Progenitor cell of endocrine pancreas (in vitro differentiated cells): ENCODE data around the gene LDLRAP1. TPM values are rescaled to one million over a fixed set of nuclear protein-coding genes. Genes with fewer than 3 reads are reported as not detected.

Experiments
- DNase-seq: peaks from one replicate; pipeline ENCODE4 v3.0.0; 2021; ENCODE audit warnings: low spot score; ENCODE audit not compliant: unreplicated experiment
- H3K27ac Mint-ChIP-seq: 2 replicates; pipeline ENCODE4 v1.8.0; 2021; ENCODE audit warnings: mild to moderate bottlenecking, moderate library complexity, mixed read lengths
- H3K27me3 Mint-ChIP-seq: 2 replicates; pipeline ENCODE4 v1.8.0; 2021; ENCODE audit warnings: mixed read lengths
- H3K36me3 Mint-ChIP-seq: 2 replicates; pipeline ENCODE4 v1.8.0; 2022; ENCODE audit warnings: mixed read lengths; ENCODE audit not compliant: insufficient read depth
- H3K4me1 Mint-ChIP-seq: 2 replicates; pipeline ENCODE4 v1.8.0; 2021; ENCODE audit warnings: low read depth, mixed read lengths
- H3K4me3 Mint-ChIP-seq: 2 replicates; pipeline ENCODE4 v1.8.0; 2021; ENCODE audit warnings: low read depth, mild to moderate bottlenecking, moderate library complexity, mixed read lengths
- H3K9me3 Mint-ChIP-seq: 2 replicates; pipeline ENCODE4 v1.8.0; 2021; ENCODE audit warnings: low read depth, mixed read lengths
- total RNA-seq: library from RNA; stranded (reverse); gene quantifications from 2 replicates; pipeline ENCODE4 v1.2.1, GENCODE V29; 2021
- TF ChIP-seq, protein P1 (sequence below): fragments of 200-600 bp; sonication (generic); IDR thresholded peaks from one replicate; pipeline ENCODE4 v1.5.0; 2021; ENCODE audit warnings: antibody characterized with exemption, mild to moderate bottlenecking; ENCODE audit not compliant: unreplicated experiment

The LDLRAP1 gene
- total RNA-seq, 1 donor from 2014 or later = 12.7 TPM

DNA sequence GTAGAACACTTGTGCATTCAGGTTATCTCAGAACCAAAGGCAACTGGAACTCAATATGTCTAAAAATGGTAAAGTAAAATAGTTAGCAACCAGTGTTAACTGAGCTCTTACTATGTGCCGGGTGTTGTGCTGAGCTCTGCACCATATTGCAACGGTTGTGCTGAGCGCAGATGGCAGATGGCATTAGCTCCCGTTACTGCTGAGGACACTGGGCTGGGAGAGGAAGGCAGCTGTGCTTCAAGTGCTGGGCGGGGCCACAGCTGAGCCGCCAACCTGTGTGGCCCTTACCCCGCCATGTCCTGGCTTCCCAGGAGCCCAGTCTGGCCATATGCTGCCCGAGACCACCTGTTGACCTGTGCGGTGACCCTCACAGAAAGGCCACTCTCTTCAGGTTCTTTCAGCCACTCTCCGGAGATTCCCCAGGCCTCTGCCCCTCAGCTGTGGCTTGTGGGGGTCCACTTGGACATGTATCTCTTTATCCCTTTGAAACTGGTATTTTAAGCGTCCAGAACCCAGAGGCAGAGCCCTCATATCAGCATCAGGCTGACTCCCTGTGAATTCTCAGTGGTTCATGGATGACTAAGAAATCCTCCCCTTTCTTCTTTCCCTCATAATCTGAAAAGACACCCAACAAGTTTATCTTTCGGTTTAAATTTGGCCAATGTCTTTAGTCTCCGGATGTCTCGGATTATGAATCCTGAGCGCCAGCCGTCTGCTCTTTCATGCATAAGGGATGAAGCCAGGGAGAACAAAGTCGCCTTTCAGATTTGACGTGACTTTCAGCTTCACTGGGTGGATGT, 26.4 kb downstream of the LDLRAP1 start:
- Mint-ChIP-seq H3K4me3 (no peak overlapping the region), H3K9me3 (no peaks in the 10 kb centered on the region), H3K4me1 (peaks cover 7% of the 10 kb centered on the region), H3K27me3 (peaks cover 16% of the 10 kb centered on the region), H3K27ac (no peak overlapping the region), H3K36me3 (no peaks in the 10 kb centered on the region)
- TF ChIP-seq, protein P1, sequence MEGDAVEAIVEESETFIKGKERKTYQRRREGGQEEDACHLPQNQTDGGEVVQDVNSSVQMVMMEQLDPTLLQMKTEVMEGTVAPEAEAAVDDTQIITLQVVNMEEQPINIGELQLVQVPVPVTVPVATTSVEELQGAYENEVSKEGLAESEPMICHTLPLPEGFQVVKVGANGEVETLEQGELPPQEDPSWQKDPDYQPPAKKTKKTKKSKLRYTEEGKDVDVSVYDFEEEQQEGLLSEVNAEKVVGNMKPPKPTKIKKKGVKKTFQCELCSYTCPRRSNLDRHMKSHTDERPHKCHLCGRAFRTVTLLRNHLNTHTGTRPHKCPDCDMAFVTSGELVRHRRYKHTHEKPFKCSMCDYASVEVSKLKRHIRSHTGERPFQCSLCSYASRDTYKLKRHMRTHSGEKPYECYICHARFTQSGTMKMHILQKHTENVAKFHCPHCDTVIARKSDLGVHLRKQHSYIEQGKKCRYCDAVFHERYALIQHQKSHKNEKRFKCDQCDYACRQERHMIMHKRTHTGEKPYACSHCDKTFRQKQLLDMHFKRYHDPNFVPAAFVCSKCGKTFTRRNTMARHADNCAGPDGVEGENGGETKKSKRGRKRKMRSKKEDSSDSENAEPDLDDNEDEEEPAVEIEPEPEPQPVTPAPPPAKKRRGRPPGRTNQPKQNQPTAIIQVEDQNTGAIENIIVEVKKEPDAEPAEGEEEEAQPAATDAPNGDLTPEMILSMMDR = no peak
- DNase-seq = no peak

GRCh38 chr1:25570798-25571521, 27.6 kb downstream of the LDLRAP1 start:
- no peaks in the 10 kb centered on the region for H3K9me3 Mint-ChIP-seq
- H3K36me3 Mint-ChIP-seq = no peaks in the 10 kb centered on the region
- peaks cover 6% of the 10 kb centered on the region for H3K4me1 Mint-ChIP-seq
- DNase-seq = no peak
- TF ChIP-seq, protein P1 = no peak
- H3K27ac Mint-ChIP-seq = no peak overlapping the region
- no peak overlapping the region for H3K4me3 Mint-ChIP-seq
- peaks cover 16% of the 10 kb centered on the region for H3K27me3 Mint-ChIP-seq

DNA sequence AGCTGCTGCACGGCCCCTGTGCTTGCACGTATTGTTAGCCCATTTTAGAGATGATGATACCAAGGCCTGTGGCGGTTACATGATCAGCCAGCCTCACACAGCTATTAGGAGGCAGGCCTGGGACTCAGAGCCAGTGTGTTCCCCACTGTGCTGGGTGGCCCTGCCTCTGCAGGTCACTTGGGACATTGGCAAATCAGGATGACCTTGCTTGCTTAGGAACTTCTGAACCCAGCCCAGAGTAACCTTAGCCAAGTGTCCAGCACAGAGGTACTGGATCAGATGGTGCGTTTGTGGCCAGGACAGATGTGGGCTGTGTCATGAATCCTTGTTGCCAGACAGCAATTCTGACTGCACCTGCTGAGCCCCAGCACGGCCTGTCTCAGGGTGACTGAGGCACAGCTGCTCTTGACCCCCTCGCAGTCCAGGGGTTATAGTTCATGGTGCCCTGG, 28.1 kb downstream of the LDLRAP1 start:
- H3K27me3 Mint-ChIP-seq = peaks cover 16% of the 10 kb centered on the region
- TF ChIP-seq, protein P1 = no peak
- H3K4me1 Mint-ChIP-seq = peaks cover 6% of the 10 kb centered on the region
- no peak overlapping the region for H3K4me3 Mint-ChIP-seq
- no peak for DNase-seq
- no peaks in the 10 kb centered on the region for H3K9me3 Mint-ChIP-seq
- no peaks in the 10 kb centered on the region for H3K36me3 Mint-ChIP-seq
- H3K27ac Mint-ChIP-seq = no peak overlapping the region

DNA sequence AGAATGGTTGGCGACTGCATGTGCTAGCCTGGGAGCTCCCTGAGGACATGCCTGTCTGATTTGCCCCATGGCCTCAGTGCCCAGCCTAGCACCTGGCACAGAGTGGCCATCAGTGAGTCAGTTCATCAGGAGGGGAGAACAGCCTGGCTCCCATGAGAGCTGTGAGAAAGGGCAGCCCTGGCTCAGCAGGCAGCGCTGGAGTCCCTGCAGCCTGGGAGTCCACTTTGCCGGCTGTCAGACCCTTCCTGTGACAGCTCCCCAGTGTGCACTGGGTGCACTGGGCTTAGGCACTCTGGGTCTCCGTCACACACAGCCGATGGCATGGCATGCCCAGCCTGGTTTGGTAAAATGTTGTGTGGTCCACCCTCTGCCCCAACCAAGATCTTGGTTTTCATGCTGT, 28.7 kb downstream of the LDLRAP1 start:
- Mint-ChIP-seq H3K4me3 (no peak overlapping the region), H3K27ac (no peak overlapping the region), H3K9me3 (no peaks in the 10 kb centered on the region), H3K27me3 (peaks cover 16% of the 10 kb centered on the region), H3K36me3 (no peaks in the 10 kb centered on the region), H3K4me1 (peaks cover 6% of the 10 kb centered on the region)
- no peak for DNase-seq
- TF ChIP-seq, protein P1 = no peak

GRCh38 chr1:25572708-25573590, 29.5 kb downstream of the LDLRAP1 start:
- TF ChIP-seq, protein P1 = peak; percentile 68
- no peaks in the 10 kb centered on the region for H3K9me3 Mint-ChIP-seq
- peaks cover 22% of the 10 kb centered on the region for H3K27me3 Mint-ChIP-seq
- H3K27ac Mint-ChIP-seq = no peak overlapping the region
- no peaks in the 10 kb centered on the region for H3K36me3 Mint-ChIP-seq
- H3K4me1 Mint-ChIP-seq = peaks cover 5% of the 10 kb centered on the region
- DNase-seq = peak; percentile 37
- no peak overlapping the region for H3K4me3 Mint-ChIP-seq
